Natural killer cell (primary cell): Measurements from ENCODE around the gene GLIS1. TPM values are rescaled to one million over a fixed set of nuclear protein-coding genes. Genes with fewer than 3 reads are reported as not detected.

Experiments
- ATAC-seq, 3 donors: fragments of 150-1000 bp in 2 of 3; fragments of 200-7000 bp in 1 of 3; cut with Tn5 transposase; 1 replicate in 1 of 3; 2 replicates in 2 of 3; pipeline ENCODE4 v1.10.0; 2021; ENCODE audit warnings: mild to moderate bottlenecking in 2 of 3, moderate library complexity in 2 of 3
- DNase-seq, 2 donors: peaks; one replicate each; pipeline versions ENCODE4 v3.0.0 to v3.0.0-alpha.2; 2013 to 2021; ENCODE audit warnings: mixed read lengths in 1 of 2
- H3K27ac ChIP-seq: one replicate; pipeline ENCODE4 v1.5.1; 2013; ENCODE audit warnings: mild to moderate bottlenecking, low read length
- H3K27me3 ChIP-seq: one replicate; pipeline ENCODE4 v1.6.1; 2013; ENCODE audit warnings: low read length; ENCODE audit not compliant: control insufficient read depth, insufficient read depth
- H3K36me3 ChIP-seq: one replicate; pipeline ENCODE4 v1.6.1; 2013; ENCODE audit warnings: low read length; ENCODE audit not compliant: control insufficient read depth, insufficient read depth
- H3K4me1 ChIP-seq: one replicate; pipeline ENCODE4 v1.6.1; 2013; ENCODE audit warnings: low read length; ENCODE audit not compliant: control insufficient read depth, insufficient read depth
- H3K4me3 ChIP-seq: one replicate; pipeline ENCODE4 v1.5.1; 2013; ENCODE audit warnings: low read length
- H3K9me3 ChIP-seq: one replicate; pipeline ENCODE4 v1.6.1; 2013; ENCODE audit warnings: low read length; ENCODE audit not compliant: control insufficient read depth, insufficient read depth
- H3K27ac Mint-ChIP-seq, 2 donors: one replicate each; pipeline ENCODE4 v1.8.0; 2022; ENCODE audit warnings: mild to moderate bottlenecking in 2 of 2, mixed read lengths in 2 of 2, moderate library complexity in 1 of 2
- H3K27me3 Mint-ChIP-seq, 2 donors: one replicate each; pipeline ENCODE4 v1.8.0; 2022; ENCODE audit warnings: low read depth in 2 of 2, mixed read lengths in 2 of 2
- H3K36me3 Mint-ChIP-seq: one replicate; pipeline ENCODE4 v1.8.0; 2022; ENCODE audit warnings: mixed read lengths
- H3K4me1 Mint-ChIP-seq, 2 donors: one replicate each; pipeline ENCODE4 v1.8.0; 2022; ENCODE audit warnings: mixed read lengths in 2 of 2
- H3K4me3 Mint-ChIP-seq: one replicate; pipeline ENCODE4 v1.8.0; 2022; ENCODE audit warnings: mild to moderate bottlenecking, moderate library complexity, mixed read lengths
- H3K9me3 Mint-ChIP-seq, 2 donors: one replicate each; pipeline ENCODE4 v1.8.0; 2022; ENCODE audit warnings: mixed read lengths in 2 of 2
- whole genome bisulfite sequencing: methylation state at CpG from one replicate; pipeline ENCODE4 v1.1.7; 2013; ENCODE audit warnings: missing lambda C conversion rate; ENCODE audit not compliant: insufficient coverage; 5-methylcytosine and 5-hydroxymethylcytosine counted together
- intact Hi-C: fragments of 100-400 bp; cut with micrococcal nuclease; formaldehyde crosslinking; loops from one replicate; pipeline ENCODE4 v1.14.2; 2022
- total RNA-seq, 4 donors: library from RNA; stranded (reverse); fragments of 120-200 nt in 1 of 4; gene quantifications; one replicate each; pipeline versions ENCODE4 v1.2.3 to v1.2.4, GENCODE V29; 2013 to 2022
- TF ChIP-seq, protein P1 (sequence below): fragments of 200-600 bp; IDR thresholded peaks from one replicate; pipeline ENCODE4 v1.8.0; 2022; ENCODE audit warnings: antibody characterized with exemption

Gene GLIS1
- total RNA-seq, 3 donors from 2014 or later (not counting 1 experiment from before 2014, with no cell fraction given): not detected

DNA sequence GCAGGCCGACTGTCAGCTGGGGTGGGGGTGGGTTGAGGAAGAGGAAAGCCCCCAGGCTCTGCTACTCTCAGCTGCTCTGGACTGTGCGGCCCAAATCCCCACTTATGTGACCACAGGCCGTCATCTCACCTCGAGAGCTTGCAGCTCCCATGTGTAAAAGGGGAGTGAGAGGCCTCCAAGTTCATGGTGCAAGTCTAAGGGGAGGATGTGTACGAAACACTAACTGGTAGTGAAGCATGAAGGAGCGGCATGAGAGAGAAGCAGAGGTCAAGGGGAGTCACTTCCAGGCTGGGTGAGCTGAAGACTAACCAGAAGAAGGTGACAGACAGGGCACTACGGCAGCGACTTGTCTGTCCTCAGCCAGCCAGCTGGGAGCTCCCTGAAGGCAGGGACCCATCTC, 43.8 kb downstream of the GLIS1 start:
- Mint-ChIP-seq H3K27ac (no peak overlapping the region), H3K36me3 (no peaks in the 10 kb centered on the region), H3K4me3 (no peak overlapping the region), H3K27me3 (peaks cover 0 to 10% of the 10 kb centered on the region in 2 donors), H3K9me3 (no peaks in the 10 kb centered on the region), H3K4me1 (no peaks in the 10 kb centered on the region)
- no peaks in the 10 kb centered on the region for H3K36me3 ChIP-seq
- H3K27ac ChIP-seq: no peak overlapping the region
- no peaks in the 10 kb centered on the region for H3K9me3 ChIP-seq
- no peak for ATAC-seq
- intact Hi-C loops: no loop called here
- no peak for DNase-seq
- no peaks in the 10 kb centered on the region for H3K4me1 ChIP-seq
- TF ChIP-seq, protein P1, sequence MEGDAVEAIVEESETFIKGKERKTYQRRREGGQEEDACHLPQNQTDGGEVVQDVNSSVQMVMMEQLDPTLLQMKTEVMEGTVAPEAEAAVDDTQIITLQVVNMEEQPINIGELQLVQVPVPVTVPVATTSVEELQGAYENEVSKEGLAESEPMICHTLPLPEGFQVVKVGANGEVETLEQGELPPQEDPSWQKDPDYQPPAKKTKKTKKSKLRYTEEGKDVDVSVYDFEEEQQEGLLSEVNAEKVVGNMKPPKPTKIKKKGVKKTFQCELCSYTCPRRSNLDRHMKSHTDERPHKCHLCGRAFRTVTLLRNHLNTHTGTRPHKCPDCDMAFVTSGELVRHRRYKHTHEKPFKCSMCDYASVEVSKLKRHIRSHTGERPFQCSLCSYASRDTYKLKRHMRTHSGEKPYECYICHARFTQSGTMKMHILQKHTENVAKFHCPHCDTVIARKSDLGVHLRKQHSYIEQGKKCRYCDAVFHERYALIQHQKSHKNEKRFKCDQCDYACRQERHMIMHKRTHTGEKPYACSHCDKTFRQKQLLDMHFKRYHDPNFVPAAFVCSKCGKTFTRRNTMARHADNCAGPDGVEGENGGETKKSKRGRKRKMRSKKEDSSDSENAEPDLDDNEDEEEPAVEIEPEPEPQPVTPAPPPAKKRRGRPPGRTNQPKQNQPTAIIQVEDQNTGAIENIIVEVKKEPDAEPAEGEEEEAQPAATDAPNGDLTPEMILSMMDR: no peak
- WGBS: 70% methylated on average over 8 of the region's 8 CpGs
- no peak overlapping the region for H3K4me3 ChIP-seq
- H3K27me3 ChIP-seq: no peaks in the 10 kb centered on the region

DNA sequence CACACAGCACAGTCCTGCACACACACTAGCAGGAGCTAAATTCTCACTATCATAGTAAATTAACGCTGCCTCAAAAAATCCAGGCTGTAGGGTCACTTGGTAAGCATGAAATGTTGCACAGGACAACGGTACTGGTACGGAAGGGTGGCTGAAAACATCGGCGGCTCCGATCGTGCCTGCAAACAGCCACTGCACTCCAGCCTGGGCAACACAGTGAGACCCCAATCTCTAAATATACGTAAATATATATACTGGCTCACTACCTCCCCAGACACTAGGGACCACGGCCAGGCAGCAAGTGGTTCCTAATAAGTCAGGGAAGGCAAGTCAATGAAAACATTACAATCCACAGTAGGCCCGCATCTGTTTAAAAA, 44.3 kb downstream of the GLIS1 start:
- H3K36me3 ChIP-seq: no peaks in the 10 kb centered on the region
- WGBS: 90% methylated on average over 10 of the region's 10 CpGs
- no peak overlapping the region for H3K4me3 Mint-ChIP-seq
- no peaks in the 10 kb centered on the region for H3K4me1 ChIP-seq
- no peaks in the 10 kb centered on the region for H3K4me1 Mint-ChIP-seq
- H3K9me3 ChIP-seq: no peaks in the 10 kb centered on the region
- intact Hi-C loops: no loop called here
- H3K36me3 Mint-ChIP-seq: no peaks in the 10 kb centered on the region
- ATAC-seq (no peak), DNase-seq (no peak)
- no peaks in the 10 kb centered on the region for H3K9me3 Mint-ChIP-seq
- peaks cover 0 to 14% of the 10 kb centered on the region in 2 donors for H3K27me3 Mint-ChIP-seq
- H3K27ac Mint-ChIP-seq: no peak overlapping the region
- TF ChIP-seq, protein P1: no peak
- no peaks in the 10 kb centered on the region for H3K27me3 ChIP-seq
- H3K27ac ChIP-seq: no peak overlapping the region
- no peak overlapping the region for H3K4me3 ChIP-seq

DNA sequence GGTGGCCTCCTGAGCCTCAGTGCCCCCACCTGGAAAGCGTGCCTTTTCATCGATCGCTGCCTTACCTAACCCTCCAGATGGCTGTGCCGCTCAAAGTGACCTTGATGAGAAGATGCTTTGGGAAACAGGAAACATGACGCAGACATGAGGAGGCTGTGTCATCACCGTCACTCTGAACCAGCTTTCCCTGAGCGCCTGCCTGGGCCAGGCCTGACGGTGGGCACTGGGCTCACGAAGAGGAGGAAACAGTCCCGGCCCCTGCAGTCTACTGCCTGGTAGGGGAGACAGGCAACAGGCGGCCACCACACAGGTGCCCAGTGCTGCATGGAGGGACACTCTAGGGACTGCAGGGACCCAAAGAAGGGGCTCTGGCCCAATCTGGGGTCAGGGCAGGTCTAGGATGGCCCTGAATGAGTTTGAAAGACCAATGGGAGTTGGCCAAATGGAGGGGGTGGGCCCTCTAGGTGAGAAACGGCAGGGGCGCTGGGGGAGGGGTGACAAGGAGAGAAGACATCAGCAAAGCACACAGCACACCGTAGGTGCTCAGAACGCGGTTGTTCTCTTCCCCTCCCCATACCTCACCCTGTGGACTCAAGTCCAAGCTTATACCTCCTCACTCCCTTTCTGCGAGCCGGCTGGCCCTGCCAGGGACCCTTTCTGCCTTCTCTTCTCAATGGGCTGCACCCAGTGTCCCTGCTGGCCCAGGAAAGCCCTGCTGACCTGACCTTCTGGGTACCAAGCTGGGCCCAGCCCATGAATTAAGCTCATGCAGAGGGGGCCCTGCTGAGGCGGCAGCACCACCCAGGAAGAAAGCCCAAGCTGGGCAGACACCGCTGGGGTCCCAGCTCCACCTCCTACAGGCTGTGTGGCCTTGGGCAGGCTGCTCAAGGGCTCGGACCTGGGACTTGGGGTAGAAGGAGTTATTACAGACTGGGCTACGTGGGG, 44.9 kb downstream of the GLIS1 start:
- Mint-ChIP-seq H3K36me3 (no peaks in the 10 kb centered on the region), H3K27me3 (peaks cover 0 to 20% of the 10 kb centered on the region in 2 donors), H3K4me3 (no peak overlapping the region), H3K27ac (no peak overlapping the region), H3K4me1 (no peaks in the 10 kb centered on the region), H3K9me3 (no peaks in the 10 kb centered on the region)
- DNase-seq (no peak), ATAC-seq (no peak)
- Histone ChIP-seq H3K36me3 (no peaks in the 10 kb centered on the region), H3K9me3 (no peaks in the 10 kb centered on the region), H3K27ac (no peak overlapping the region), H3K27me3 (no peaks in the 10 kb centered on the region), H3K4me3 (no peak overlapping the region), H3K4me1 (no peaks in the 10 kb centered on the region)
- TF ChIP-seq, protein P1: no peak
- intact Hi-C loops: no loop called here
- 86% methylated on average over 21 of the region's 22 CpGs for WGBS
